ENCODE data around the gene DNAH2. TPM values are rescaled to one million over a fixed set of nuclear protein-coding genes. Genes with fewer than 3 reads are reported as not detected.

DNAH2 gene
- total and polyA plus RNA-seq, 9 donors = 0.88 to 10.3 (median 2.5) TPM

GRCh38 chr17:7769854-7770253 is 52.3 kb downstream of the DNAH2 start:
- H3K4me3 ChIP-seq = no peak overlapping the region
- H3K36me3 ChIP-seq = no peaks in the 10 kb centered on the region
- intact Hi-C loops (cut with DNase I) = no loop called here
- 94 to 96% (median 94%) methylated on average over 4 of the region's 4 CpGs for WGBS, 3 donors
- H3K9me3 ChIP-seq = no peaks in the 10 kb centered on the region
- no peaks in the 10 kb centered on the region for H3K4me1 ChIP-seq (ENCODE audit: insufficient read depth)
- no peak for DNase-seq
- TF ChIP-seq EP300 (IDR thresholded peaks at IDR 0.05) (no peak), CTCF (IDR thresholded peaks at IDR 0.05) (no peak)
- no peaks in the 10 kb centered on the region for H3K27me3 ChIP-seq
- no peak overlapping the region for H3K27ac ChIP-seq

- no peak overlapping the region for H3K4me3 ChIP-seq
- no peak for TF ChIP-seq CTCF (IDR thresholded peaks at IDR 0.05)
- no peak for TF ChIP-seq POLR2A (IDR thresholded peaks at IDR 0.05)
- no peak for TF ChIP-seq EP300 (IDR thresholded peaks at IDR 0.05)
- H3K27me3 ChIP-seq = no peaks in the 10 kb centered on the region
- H3K9me3 ChIP-seq = no peaks in the 10 kb centered on the region
- no peak for DNase-seq
- no peaks in the 10 kb centered on the region for H3K4me1 ChIP-seq (ENCODE audit: insufficient read depth)
- no peaks in the 10 kb centered on the region for H3K36me3 ChIP-seq
- 73 to 81% (median 75%) methylated on average over 9 of the region's 9 CpGs for WGBS, 3 donors
- H3K27ac ChIP-seq = no peak overlapping the region
- intact Hi-C loops (cut with DNase I) = no loop called here
These were observed 56.5 kb downstream of the DNAH2 start for GRCh38 chr17:7774055-7774521.

GRCh38 chr17:7775051-7775450 is 57.5 kb downstream of the DNAH2 start:
- Histone ChIP-seq H3K4me1 (ENCODE audit: insufficient read depth) (no peaks in the 10 kb centered on the region), H3K27me3 (no peaks in the 10 kb centered on the region), H3K36me3 (no peaks in the 10 kb centered on the region), H3K9me3 (no peaks in the 10 kb centered on the region), H3K27ac (no peak overlapping the region), H3K4me3 (no peak overlapping the region)
- intact Hi-C loops (cut with DNase I) = no loop called here
- WGBS, 3 donors = 94 to 97% (median 95%) methylated on average over 7 of the region's 7 CpGs
- TF ChIP-seq EP300 (IDR thresholded peaks at IDR 0.05) = no peak
- no peak for TF ChIP-seq POLR2A (IDR thresholded peaks at IDR 0.05)
- TF ChIP-seq CTCF (IDR thresholded peaks at IDR 0.05) = no peak
- DNase-seq = no peak

DNA sequence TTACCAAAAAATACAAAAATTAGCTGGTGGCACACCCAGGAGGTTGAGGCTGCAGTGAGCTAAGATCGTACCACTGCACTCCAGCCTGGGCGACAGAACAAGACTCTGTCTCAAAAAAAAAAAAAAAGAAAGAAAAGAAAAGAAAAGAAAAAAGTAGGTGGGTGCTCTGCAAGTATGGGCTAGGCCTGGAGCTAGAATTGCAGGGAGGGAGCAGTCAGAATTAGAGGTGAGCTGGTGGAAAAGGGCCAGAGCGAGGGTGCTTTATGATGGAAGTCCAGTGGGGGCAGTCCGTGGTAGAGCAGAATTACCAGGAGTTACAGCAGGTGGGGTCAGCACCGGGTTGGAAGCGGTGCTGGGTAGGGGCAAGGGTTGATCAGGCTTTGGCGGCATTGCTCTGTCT is 59.5 kb downstream of the DNAH2 start:
- H3K4me1 ChIP-seq (ENCODE audit: insufficient read depth) = no peaks in the 10 kb centered on the region
- H3K27me3 ChIP-seq = no peaks in the 10 kb centered on the region
- H3K9me3 ChIP-seq = no peaks in the 10 kb centered on the region
- no peaks in the 10 kb centered on the region for H3K36me3 ChIP-seq
- intact Hi-C loops (cut with DNase I) = no loop called here
- H3K27ac ChIP-seq = no peak overlapping the region
- TF ChIP-seq EP300 (IDR thresholded peaks at IDR 0.05) = no peak
- TF ChIP-seq CTCF (IDR thresholded peaks at IDR 0.05) = no peak
- TF ChIP-seq POLR2A (IDR thresholded peaks at IDR 0.05) = no peak
- no peak for DNase-seq
- WGBS, 3 donors = 82 to 90% (median 84%) methylated on average over 7 of the region's 7 CpGs
- H3K4me3 ChIP-seq = no peak overlapping the region

DNA sequence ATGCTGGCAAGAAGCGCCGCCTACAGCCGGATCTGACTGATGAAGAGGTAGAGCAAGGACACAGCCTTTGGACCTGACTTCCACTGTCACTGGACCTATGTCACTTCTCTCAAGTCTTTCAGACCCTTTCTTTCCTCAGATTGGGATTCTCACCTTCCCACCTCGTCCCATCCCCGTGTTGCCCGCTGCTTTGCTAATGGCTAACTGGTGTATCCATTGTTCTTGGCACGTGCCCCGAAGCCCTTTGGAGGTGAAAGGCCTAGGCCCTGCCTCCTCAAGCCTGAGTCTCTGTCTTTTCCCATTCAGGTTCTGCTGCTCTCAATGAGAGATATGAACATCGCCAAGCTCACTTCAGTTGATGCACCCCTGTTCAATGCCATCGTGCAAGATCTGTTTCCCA is 63.2 kb downstream of the DNAH2 start:
- no peaks in the 10 kb centered on the region for H3K4me1 ChIP-seq (ENCODE audit: insufficient read depth)
- 89 to 94% (median 93%) methylated on average over 10 of the region's 10 CpGs for WGBS, 3 donors
- TF ChIP-seq CTCF (IDR thresholded peaks at IDR 0.05) (no peak), EP300 (IDR thresholded peaks at IDR 0.05) (no peak), POLR2A (IDR thresholded peaks at IDR 0.05) (no peak)
- no peak overlapping the region for H3K27ac ChIP-seq
- H3K27me3 ChIP-seq = no peaks in the 10 kb centered on the region
- no peaks in the 10 kb centered on the region for H3K9me3 ChIP-seq
- no peak overlapping the region for H3K4me3 ChIP-seq
- H3K36me3 ChIP-seq = no peaks in the 10 kb centered on the region
- no peak for DNase-seq
- intact Hi-C loops (cut with DNase I) = no loop called here
